Esophagus squamous epithelium (tissue), 5 donors: ENCODE data around the gene FBXL19. TPM values are rescaled to one million over a fixed set of nuclear protein-coding genes. Genes with fewer than 3 reads are reported as not detected.
A peak's percentile ranks its signal among the peaks of the same experiment; 100 is the strongest.

Experiments
- DNase-seq: peaks from one replicate; lab custom pipeline; 2025; lab: John Stamatoyannopoulos, UW
- H3K27ac ChIP-seq, 4 donors: fragments of 200-600 bp; sonication (generic); one replicate each; pipeline ENCODE4 v1.5.1; 2016 to 2019; ENCODE audit warnings: mild to moderate bottlenecking in 1 of 4
- H3K27me3 ChIP-seq, 4 donors: fragments of 200-600 bp; sonication (generic); 1 replicate in 3 of 4; 2 replicates in 1 of 4; pipeline versions ENCODE4 v1.5.1 to v1.6.0; 2017 to 2021; ENCODE audit warnings: antibody characterized with exemption in 1 of 4
- H3K36me3 ChIP-seq, 3 donors: fragments of 200-600 bp; sonication (generic); one replicate each; pipeline ENCODE4 v1.5.1; 2016 to 2019
- H3K4me1 ChIP-seq, 3 donors: fragments of 200-600 bp; sonication (generic); one replicate each; pipeline ENCODE4 v1.5.1; 2017 to 2019
- H3K4me3 ChIP-seq, 4 donors: fragments of 200-600 bp; sonication (generic); 1 replicate in 3 of 4; 2 replicates in 1 of 4; pipeline ENCODE4 v1.5.1; 2016 to 2019; ENCODE audit warnings: mild to moderate bottlenecking in 2 of 4, moderate library complexity in 1 of 4
- H3K9me3 ChIP-seq, 3 donors: fragments of 200-600 bp; sonication (generic); one replicate each; pipeline ENCODE4 v1.5.1; 2016 to 2019
- POLR2A ChIP-seq, 4 donors: fragments of 450-650 bp; IDR thresholded peaks; one replicate each; pipeline ENCODE4 v1.6.1; 2017; ENCODE audit warnings: antibody characterized with exemption in 4 of 4, mild to moderate bottlenecking in 4 of 4, moderate library complexity in 3 of 4
- WGBS, 2 donors: methylation state at CpG; one replicate each; pipeline ENCODE4 v1.1.5; 2018; 5-methylcytosine and 5-hydroxymethylcytosine counted together
- intact Hi-C: fragments of 100-400 bp; cut with DNase I; formaldehyde crosslinking; loops from one replicate; pipeline ENCODE4 v1.15.0; 2022
- total RNA-seq, 4 donors: library from RNA; depleted of rRNA; stranded (reverse); fragments of >200 nt; gene quantifications; one replicate each; pipeline ENCODE4 v1.1.0, GENCODE V29; 2016
- TF ChIP-seq, protein P1 (sequence below), 6 experiments: fragments of 450-650 bp in 4 of 6; fragments of 200-600 bp in 2 of 6; sonication (generic) in 2 of 6; IDR thresholded peaks; one replicate each; pipeline ENCODE4 v1.5.1; 2016 to 2019; ENCODE audit warnings: antibody characterized with exemption in 6 of 6, mild to moderate bottlenecking in 4 of 6, moderate library complexity in 4 of 6
- donor health status: DM: yes; HTN: yes; CAD: no.

The FBXL19 gene
- total RNA-seq, 4 donors from 2014 or later: 17.0 to 28.7 (median 25.1) TPM

GRCh38 chr16:30925995-30926811, 2.8 kb downstream of the FBXL19 start:
- no peak for TF ChIP-seq POLR2A (IDR thresholded peaks at IDR 0.05)
- Histone ChIP-seq H3K9me3 (no peaks in the 10 kb centered on the region), H3K4me1 (peaks cover 22 to 63% (median 28%) of the 10 kb centered on the region in 3 donors), H3K27ac (peak overlapping the region in 1 of 4 donors; percentile 50), H3K36me3 (peaks cover 0 to 53% (median 12%) of the 10 kb centered on the region in 3 donors), H3K4me3 (no peak overlapping the region), H3K27me3 (no peaks in the 10 kb centered on the region)
- 63 to 68% methylated on average over 9 to 10 of the region's 10 CpGs for WGBS, 2 donors
- DNase-seq: no peak
- intact Hi-C loops: no loop called here

- no peak for DNase-seq
- no peaks in the 10 kb centered on the region for H3K27me3 ChIP-seq
- peaks cover 0 to 63% (median 18%) of the 10 kb centered on the region in 3 donors for H3K36me3 ChIP-seq
- TF ChIP-seq POLR2A (IDR thresholded peaks at IDR 0.05): no peak
- TF ChIP-seq, protein P1, sequence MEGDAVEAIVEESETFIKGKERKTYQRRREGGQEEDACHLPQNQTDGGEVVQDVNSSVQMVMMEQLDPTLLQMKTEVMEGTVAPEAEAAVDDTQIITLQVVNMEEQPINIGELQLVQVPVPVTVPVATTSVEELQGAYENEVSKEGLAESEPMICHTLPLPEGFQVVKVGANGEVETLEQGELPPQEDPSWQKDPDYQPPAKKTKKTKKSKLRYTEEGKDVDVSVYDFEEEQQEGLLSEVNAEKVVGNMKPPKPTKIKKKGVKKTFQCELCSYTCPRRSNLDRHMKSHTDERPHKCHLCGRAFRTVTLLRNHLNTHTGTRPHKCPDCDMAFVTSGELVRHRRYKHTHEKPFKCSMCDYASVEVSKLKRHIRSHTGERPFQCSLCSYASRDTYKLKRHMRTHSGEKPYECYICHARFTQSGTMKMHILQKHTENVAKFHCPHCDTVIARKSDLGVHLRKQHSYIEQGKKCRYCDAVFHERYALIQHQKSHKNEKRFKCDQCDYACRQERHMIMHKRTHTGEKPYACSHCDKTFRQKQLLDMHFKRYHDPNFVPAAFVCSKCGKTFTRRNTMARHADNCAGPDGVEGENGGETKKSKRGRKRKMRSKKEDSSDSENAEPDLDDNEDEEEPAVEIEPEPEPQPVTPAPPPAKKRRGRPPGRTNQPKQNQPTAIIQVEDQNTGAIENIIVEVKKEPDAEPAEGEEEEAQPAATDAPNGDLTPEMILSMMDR (IDR thresholded peaks at IDR 0.05): no peak
- peaks cover 22 to 54% (median 25%) of the 10 kb centered on the region in 3 donors for H3K4me1 ChIP-seq
- peak overlapping the region in 3 of 4 donors; percentile 24 to 38 (median 33) for H3K4me3 ChIP-seq
- intact Hi-C loops: no loop called here
- H3K9me3 ChIP-seq: no peaks in the 10 kb centered on the region
- WGBS, 2 donors: 81 to 89% methylated on average over 14 to 19 of the region's 22 CpGs
- H3K27ac ChIP-seq: peak overlapping the region; percentile 14 to 76 (median 62)
Measured at GRCh38 chr16:30926937-30927788, 3.8 kb downstream of the FBXL19 start.

GRCh38 chr16:30927789-30928378, 4.5 kb downstream of the FBXL19 start:
- Histone ChIP-seq H3K27ac (peak overlapping the region; percentile 14 to 76 (median 62)), H3K9me3 (no peaks in the 10 kb centered on the region), H3K36me3 (peaks cover under 1 to 70% (median 25%) of the 10 kb centered on the region in 3 donors), H3K4me3 (peak overlapping the region in 3 of 4 donors; percentile 24 to 38 (median 33)), H3K27me3 (no peaks in the 10 kb centered on the region), H3K4me1 (peaks cover 22 to 54% (median 25%) of the 10 kb centered on the region in 3 donors)
- intact Hi-C loops: no loop called here
- no peak for DNase-seq
- TF ChIP-seq, protein P1 (IDR thresholded peaks at IDR 0.05): no peak
- no peak for TF ChIP-seq POLR2A (IDR thresholded peaks at IDR 0.05)
- WGBS, 2 donors: 26 to 47% methylated on average over 2 to 7 of the region's 15 CpGs

DNA sequence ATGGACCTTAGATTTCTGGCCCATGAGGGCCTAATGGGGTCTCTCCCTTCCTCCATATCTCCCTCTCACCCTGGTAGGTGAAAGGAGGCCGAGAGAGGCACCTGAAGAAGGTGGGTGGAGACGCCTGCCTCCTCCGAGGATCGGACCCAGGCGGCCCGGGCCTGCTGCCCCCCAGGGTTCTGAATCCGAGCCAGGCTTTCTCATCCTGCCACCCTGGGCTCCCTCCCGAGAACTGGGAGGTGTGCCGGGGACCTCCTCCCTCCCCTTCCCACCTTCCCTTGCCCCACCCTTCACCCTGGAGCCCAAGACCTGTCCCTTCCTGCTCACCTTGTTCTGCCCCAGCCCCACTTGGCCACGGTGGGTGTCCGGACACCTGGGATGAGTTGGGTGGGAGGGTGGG, 5.0 kb downstream of the FBXL19 start:
- H3K4me1 ChIP-seq: peaks cover 22 to 54% (median 25%) of the 10 kb centered on the region in 3 donors
- peak overlapping the region in 1 of 4 donors; percentile 38 for H3K4me3 ChIP-seq
- peak overlapping the region in 2 of 4 donors; percentile 73 to 76 for H3K27ac ChIP-seq
- DNase-seq: no peak
- TF ChIP-seq, protein P1 (IDR thresholded peaks at IDR 0.05): no peak
- TF ChIP-seq POLR2A (IDR thresholded peaks at IDR 0.05): no peak
- H3K36me3 ChIP-seq: peaks cover 6 to 75% (median 31%) of the 10 kb centered on the region in 3 donors
- no peaks in the 10 kb centered on the region for H3K27me3 ChIP-seq
- WGBS, 2 donors: 39 to 87% methylated on average over 3 to 8 of the region's 11 CpGs
- H3K9me3 ChIP-seq: no peaks in the 10 kb centered on the region
- intact Hi-C loops: no loop called here

- intact Hi-C loops: no loop called here
- no peaks in the 10 kb centered on the region for H3K27me3 ChIP-seq
- H3K9me3 ChIP-seq: no peaks in the 10 kb centered on the region
- peak overlapping the region in 2 of 4 donors; percentile 73 to 76 for H3K27ac ChIP-seq
- H3K4me1 ChIP-seq: peaks cover 19 to 48% (median 25%) of the 10 kb centered on the region in 3 donors
- no peak overlapping the region for H3K4me3 ChIP-seq
- TF ChIP-seq, protein P1 (IDR thresholded peaks at IDR 0.05): no peak
- no peak for TF ChIP-seq POLR2A (IDR thresholded peaks at IDR 0.05)
- WGBS, 2 donors: 58 to 84% methylated on average over 2 to 7 of the region's 7 CpGs
- H3K36me3 ChIP-seq: peaks cover 6 to 83% (median 34%) of the 10 kb centered on the region in 3 donors
- no peak for DNase-seq
Measured at GRCh38 chr16:30929167-30929566, 5.8 kb downstream of the FBXL19 start.
